Stomach (tissue), 9 donors: ENCODE results near the gene KIRREL3. TPM values are rescaled to one million over a fixed set of nuclear protein-coding genes. Genes with fewer than 3 reads are reported as not detected.

Experiments used
- DNase-seq, 2 donors: peaks; one replicate each; pipeline versions ENCODE4 v3.0.0 to v3.0.0-alpha.2; 2013 to 2019
- H3K27ac ChIP-seq, 5 donors: fragments of 200-600 bp in 4 of 5; sonication (generic) in 4 of 5; one replicate each; pipeline ENCODE4 v1.5.1; 2013 to 2019; ENCODE audit warnings: mild to moderate bottlenecking in 1 of 5, moderate library complexity in 1 of 5
- H3K27me3 ChIP-seq, 3 donors: fragments of 200-600 bp; sonication (generic); one replicate each; pipeline ENCODE4 v1.5.1; 2017 to 2019; ENCODE audit warnings: mixed run types in 1 of 3
- H3K36me3 ChIP-seq, 4 donors: fragments of 200-600 bp; sonication (generic); 1 replicate in 3 of 4; 2 replicates in 1 of 4; pipeline ENCODE4 v1.5.1; 2016 to 2019
- H3K4me1 ChIP-seq, 4 donors: fragments of 200-600 bp; sonication (generic); one replicate each; pipeline ENCODE4 v1.5.1; 2016 to 2019
- H3K4me3 ChIP-seq, 4 donors: fragments of 200-600 bp; sonication (generic) in 3 of 4; one replicate each; pipeline ENCODE4 v1.5.1; 2016 to 2019; ENCODE audit warnings: mild to moderate bottlenecking in 1 of 4
- H3K9me3 ChIP-seq, 4 donors: fragments of 200-600 bp; sonication (generic); one replicate each; pipeline ENCODE4 v1.5.1; 2016 to 2019
- CTCF ChIP-seq, 7 experiments: fragments of 450-650 bp in 4 of 7; fragments of 200-600 bp in 3 of 7; sonication (generic) in 3 of 7; IDR thresholded peaks; one replicate each; pipeline ENCODE4 v1.5.1; 2016 to 2019; ENCODE audit warnings: antibody characterized with exemption in 7 of 7, control low read depth in 2 of 7, mild to moderate bottlenecking in 1 of 7
- EP300 ChIP-seq: sonication (generic); formaldehyde crosslinking; IDR thresholded peaks from one replicate; pipeline ENCODE4 v1.6.1; 2017; ENCODE audit warnings: antibody characterized with exemption
- POLR2A ChIP-seq, 4 donors: fragments of 450-650 bp; IDR thresholded peaks; one replicate each; pipeline ENCODE4 v1.6.1; 2016; ENCODE audit warnings: antibody characterized with exemption in 4 of 4, control low read depth in 2 of 4, mild to moderate bottlenecking in 1 of 4, moderate library complexity in 1 of 4
- POLR2AphosphoS5 ChIP-seq, 3 donors: sonication (generic); formaldehyde crosslinking; IDR thresholded peaks; one replicate each; pipeline ENCODE4 v1.6.1; 2016; ENCODE audit warnings: antibody characterized with exemption in 3 of 3
- WGBS, 5 donors: extraction: QIAGEN DNeasy Blood & Tissue Kit in 3 of 5; methylation state at CpG; one replicate each; pipeline versions ENCODE4 v1.1.5 to v1.1.7; 2013 to 2018; 5-methylcytosine and 5-hydroxymethylcytosine counted together
- intact Hi-C: fragments of 100-400 bp; cut with DNase I; formaldehyde crosslinking; loops from one replicate; pipeline ENCODE4 v1.15.1; 2023; ENCODE audit warnings: low total_unique reads
- polyA plus RNA-seq, 3 donors: library from polyadenylated mRNA; stranded (reverse); fragments of 200-250 nt; gene quantifications; one replicate each; pipeline ENCODE4 v1.2.3, GENCODE V29; 2013
- total RNA-seq, 5 donors: library from RNA; depleted of rRNA; stranded (reverse); fragments of >200 nt; gene quantifications; one replicate each; pipeline versions ENCODE4 v1.1.0 to v1.2.3, GENCODE V29; 2014 to 2016
- donor health status: healthy with polysubstance abuse.
- donor health status: Bipolar disorder and iron deficiency.
- donor health status: healthy.

KIRREL3 gene
- total and polyA plus RNA-seq, 8 donors: 0.10 to 1.7 (median 0.38) TPM; not detected in 4

- 62 to 72% (median 66%) methylated on average over 11 of the region's 11 CpGs for WGBS, 5 donors
- no peak overlapping the region for H3K27ac ChIP-seq
Measured at GRCh38 chr11:126817523-126818450, 182.8 kb downstream of the KIRREL3 start.

GRCh38 chr11:126817096-126817495, 183.5 kb downstream of the KIRREL3 start:
- intact Hi-C loops: no loop called here
- Histone ChIP-seq H3K36me3 (no peaks in the 10 kb centered on the region), H3K9me3 (no peaks in the 10 kb centered on the region), H3K27ac (peak overlapping the region in 2 of 5 donors; percentile 23 to 60), H3K4me3 (no peak overlapping the region), H3K27me3 (no peaks in the 10 kb centered on the region), H3K4me1 (peaks cover 0 to 6% (median 3%) of the 10 kb centered on the region in 4 donors)
- 55 to 76% (median 68%) methylated on average over 1 of the region's 1 CpG for WGBS, 5 donors
- DNase-seq: no peak
- no peak for TF ChIP-seq POLR2AphosphoS5 (IDR thresholded peaks at IDR 0.05)
- TF ChIP-seq EP300: no peak
- no peak for TF ChIP-seq POLR2A (IDR thresholded peaks at IDR 0.05)
- TF ChIP-seq CTCF (IDR thresholded peaks at IDR 0.05): no peak

More at GRCh38 chr11:126817523-126818450, 182.8 kb downstream of the KIRREL3 start:
- H3K4me1 ChIP-seq: peaks cover 0 to 6% (median 3%) of the 10 kb centered on the region in 4 donors
- no peaks in the 10 kb centered on the region for H3K27me3 ChIP-seq
- no peak for DNase-seq
- no peaks in the 10 kb centered on the region for H3K9me3 ChIP-seq
- intact Hi-C loops: no loop called here
- H3K36me3 ChIP-seq: no peaks in the 10 kb centered on the region
- H3K4me3 ChIP-seq: no peak overlapping the region
- TF ChIP-seq POLR2A (IDR thresholded peaks at IDR 0.05) (no peak), CTCF (IDR thresholded peaks at IDR 0.05) (no peak), EP300 (no peak), POLR2AphosphoS5 (IDR thresholded peaks at IDR 0.05) (no peak)

- WGBS, 5 donors: 5 to 24% (median 14%) methylated on average over 6 of the region's 6 CpGs
- Histone ChIP-seq H3K36me3 (no peaks in the 10 kb centered on the region), H3K4me3 (no peak overlapping the region), H3K4me1 (peaks cover 0 to 6% (median 3%) of the 10 kb centered on the region in 4 donors), H3K27me3 (no peaks in the 10 kb centered on the region), H3K9me3 (no peaks in the 10 kb centered on the region), H3K27ac (peak overlapping the region in 3 of 5 donors; percentile 23 to 66 (median 60))
- peak; percentile 27 to 51 for DNase-seq
- intact Hi-C loops: no loop called here
- TF ChIP-seq POLR2A (IDR thresholded peaks at IDR 0.05) (no peak), POLR2AphosphoS5 (IDR thresholded peaks at IDR 0.05) (peak in 2 of 3 donors; percentile 35 to 84)
Measured at GRCh38 chr11:126816645-126817044, 183.9 kb downstream of the KIRREL3 start.

GRCh38 chr11:126815111-126815510, 185.5 kb downstream of the KIRREL3 start:
- Histone ChIP-seq H3K9me3 (no peaks in the 10 kb centered on the region), H3K27me3 (no peaks in the 10 kb centered on the region), H3K36me3 (no peaks in the 10 kb centered on the region), H3K4me3 (no peak overlapping the region), H3K27ac (no peak overlapping the region), H3K4me1 (peaks cover 0 to 6% (median 3%) of the 10 kb centered on the region in 4 donors)
- WGBS, 5 donors: 73 to 87% (median 77%) methylated on average over 4 of the region's 4 CpGs
- no peak for DNase-seq
- TF ChIP-seq EP300: no peak
- TF ChIP-seq CTCF (IDR thresholded peaks at IDR 0.05): no peak
- no peak for TF ChIP-seq POLR2AphosphoS5 (IDR thresholded peaks at IDR 0.05)
- TF ChIP-seq POLR2A (IDR thresholded peaks at IDR 0.05): no peak
- intact Hi-C loops: no loop called here
